ENCODE measurements around the gene CERK.

Gene CERK

DNA sequence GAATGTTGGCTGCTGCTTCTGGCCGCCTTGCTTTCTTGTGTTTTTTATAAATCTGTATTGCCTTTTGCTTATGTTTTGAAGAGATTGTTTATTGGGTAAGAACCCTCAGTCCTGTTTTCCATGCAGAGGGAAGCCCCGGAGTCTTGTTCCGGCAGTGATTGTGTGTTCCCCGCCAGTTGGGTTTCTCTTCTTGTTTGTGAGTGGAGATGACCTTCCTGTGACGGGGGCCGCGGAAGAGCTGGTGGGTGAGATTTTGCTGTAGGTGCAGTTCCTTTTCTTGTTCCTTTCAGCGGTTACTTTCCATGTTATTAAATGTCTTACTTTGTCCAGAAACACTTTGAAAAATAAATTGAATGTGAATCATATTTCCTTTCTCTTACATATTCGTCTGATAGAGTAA, 32.7 kb upstream of the CERK start:
- Mint-ChIP-seq H3K36me3 (ENCODE audit: low read depth) (peaks cover 39% of the 10 kb centered on the region), H3K27ac (peak overlapping the region; percentile 92)
- no peak for DNase-seq

DNA sequence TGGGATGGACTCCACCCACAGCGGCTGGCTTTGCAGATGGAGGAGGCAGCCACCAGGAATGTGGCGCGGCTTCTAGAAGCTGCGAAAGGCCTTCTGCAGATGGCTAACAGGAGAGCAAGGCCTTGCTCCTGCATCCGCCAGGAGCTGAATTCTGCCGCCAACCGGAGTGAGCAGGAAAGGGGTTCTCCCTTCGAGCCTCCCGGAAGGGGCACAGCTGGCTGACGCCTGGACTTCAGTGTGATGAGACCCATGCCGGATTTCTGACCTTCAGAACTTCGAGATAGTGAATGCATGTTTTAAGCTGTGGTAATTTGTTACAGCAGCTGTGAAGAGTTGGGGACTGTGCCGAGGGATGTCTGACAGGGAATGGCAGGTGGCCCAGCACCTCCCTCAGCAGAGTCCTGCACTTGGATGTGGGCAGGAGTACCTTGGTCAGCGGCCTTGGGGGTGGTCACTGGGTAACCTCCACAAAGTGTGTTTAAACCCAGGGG, 32.1 kb upstream of the CERK start:
- Mint-ChIP-seq H3K36me3 (ENCODE audit: low read depth) (peaks cover 41% of the 10 kb centered on the region), H3K9me3 (no peaks in the 10 kb centered on the region), H3K4me1 (ENCODE audit: low read depth) (peaks cover 77% of the 10 kb centered on the region), H3K27me3 (no peaks in the 10 kb centered on the region), H3K4me3 (no peak overlapping the region), H3K27ac (peak overlapping the region; percentile 92)
- DNase-seq, result no peak

More for the DNA sequence above, 32.7 kb upstream of the CERK start:
- Mint-ChIP-seq H3K9me3 (no peaks in the 10 kb centered on the region), H3K27me3 (no peaks in the 10 kb centered on the region), H3K4me1 (ENCODE audit: low read depth) (peaks cover 80% of the 10 kb centered on the region), H3K4me3 (peak overlapping the region; percentile 38)

DNA sequence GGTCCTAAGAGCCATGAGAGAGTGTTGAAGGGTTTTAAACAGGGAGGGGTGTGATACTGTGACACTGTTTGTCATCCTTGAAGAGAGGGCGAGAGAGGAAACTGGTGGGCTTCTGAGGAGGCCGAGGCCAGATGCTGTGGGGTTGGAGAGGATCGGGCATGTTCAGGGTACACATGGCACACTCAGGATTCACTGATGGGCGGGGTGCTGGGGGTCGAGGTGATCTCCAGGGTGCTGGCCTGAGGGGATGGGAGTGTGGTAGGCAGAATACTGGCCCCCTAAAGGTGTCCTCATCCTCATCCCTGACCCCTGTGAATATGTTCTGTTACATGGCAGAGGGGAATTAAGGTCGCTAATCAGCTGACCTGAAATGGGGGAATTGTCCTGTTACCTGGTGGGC, 31.7 kb upstream of the CERK start:
- Mint-ChIP-seq H3K27me3 (no peaks in the 10 kb centered on the region), H3K36me3 (ENCODE audit: low read depth) (peaks cover 46% of the 10 kb centered on the region), H3K4me3 (no peak overlapping the region), H3K9me3 (no peaks in the 10 kb centered on the region), H3K27ac (peak overlapping the region; percentile 92), H3K4me1 (ENCODE audit: low read depth) (peaks cover 77% of the 10 kb centered on the region)
- DNase-seq, result no peak

DNA sequence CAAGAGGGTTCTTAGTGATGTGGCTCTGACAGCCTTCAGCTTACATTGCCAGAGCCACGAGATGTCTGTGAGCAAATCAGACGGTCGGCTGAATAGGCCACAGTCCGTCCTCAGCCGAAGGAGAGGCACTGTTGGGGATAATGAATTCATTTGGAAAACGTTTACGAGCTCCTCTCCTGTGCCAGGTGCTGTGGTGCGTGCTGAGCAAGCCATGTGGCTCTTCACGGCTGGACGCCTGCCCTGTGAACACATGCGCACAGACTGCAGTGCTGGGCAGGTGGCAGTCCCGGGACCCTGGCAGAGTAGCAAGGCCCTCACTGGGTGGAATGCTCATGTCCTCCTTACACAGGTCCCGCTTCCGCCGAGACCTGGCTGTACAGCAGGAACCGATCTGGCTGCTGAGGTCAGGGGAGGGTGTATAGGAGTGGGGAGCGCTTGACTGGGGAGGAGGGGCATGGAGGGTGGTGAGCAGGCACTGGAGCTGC, 31.2 kb upstream of the CERK start:
- H3K36me3 Mint-ChIP-seq (ENCODE audit: low read depth), result peaks cover 49% of the 10 kb centered on the region
- H3K27me3 Mint-ChIP-seq, result no peaks in the 10 kb centered on the region
- no peak for DNase-seq
- peak overlapping the region; percentile 92 for H3K27ac Mint-ChIP-seq
- H3K4me3 Mint-ChIP-seq, result no peak overlapping the region
- no peaks in the 10 kb centered on the region for H3K9me3 Mint-ChIP-seq
- H3K4me1 Mint-ChIP-seq (ENCODE audit: low read depth), result peaks cover 77% of the 10 kb centered on the region

DNA sequence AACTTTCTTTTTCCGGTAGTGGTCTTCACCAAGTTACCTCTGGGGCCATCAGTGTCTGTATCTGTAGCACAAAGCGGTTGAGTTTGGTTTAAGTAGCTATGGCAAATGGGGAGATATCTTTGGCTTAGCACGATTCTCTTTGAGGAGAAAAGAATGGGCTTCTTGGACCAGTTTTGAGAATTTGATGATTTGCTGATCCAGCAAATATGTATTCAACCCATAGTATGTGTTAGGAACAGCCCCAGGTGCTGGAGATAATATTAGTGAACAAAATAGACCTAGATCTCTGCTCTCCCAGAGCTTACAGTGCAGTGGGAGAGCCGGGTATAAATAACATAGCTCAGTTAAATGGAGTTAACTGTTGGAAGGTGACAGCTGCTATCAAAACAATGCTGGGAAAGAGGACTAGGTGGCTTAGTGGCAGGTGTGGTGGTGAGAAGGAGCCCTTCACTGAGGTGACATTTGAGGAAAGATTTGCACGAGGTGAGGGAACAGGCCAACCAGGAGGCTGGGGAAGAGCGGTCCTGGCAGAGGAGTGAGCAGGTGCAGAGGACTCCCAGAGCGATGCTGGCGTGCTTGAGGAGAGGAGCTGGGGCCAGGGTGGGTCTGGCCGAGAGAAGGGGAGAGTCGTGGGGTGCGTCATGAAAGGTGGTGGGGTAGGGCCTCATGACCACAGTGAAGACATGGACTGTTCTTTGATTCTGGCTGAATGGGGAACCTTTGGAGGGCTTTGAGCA, 29.4 kb upstream of the CERK start:
- no peaks in the 10 kb centered on the region for H3K9me3 Mint-ChIP-seq
- no peak overlapping the region for H3K4me3 Mint-ChIP-seq
- DNase-seq, result no peak
- peaks cover 71% of the 10 kb centered on the region for H3K4me1 Mint-ChIP-seq (ENCODE audit: low read depth)
- peak overlapping the region; percentile 81 for H3K27ac Mint-ChIP-seq
- peaks cover 58% of the 10 kb centered on the region for H3K36me3 Mint-ChIP-seq (ENCODE audit: low read depth)
- H3K27me3 Mint-ChIP-seq, result no peaks in the 10 kb centered on the region

DNA sequence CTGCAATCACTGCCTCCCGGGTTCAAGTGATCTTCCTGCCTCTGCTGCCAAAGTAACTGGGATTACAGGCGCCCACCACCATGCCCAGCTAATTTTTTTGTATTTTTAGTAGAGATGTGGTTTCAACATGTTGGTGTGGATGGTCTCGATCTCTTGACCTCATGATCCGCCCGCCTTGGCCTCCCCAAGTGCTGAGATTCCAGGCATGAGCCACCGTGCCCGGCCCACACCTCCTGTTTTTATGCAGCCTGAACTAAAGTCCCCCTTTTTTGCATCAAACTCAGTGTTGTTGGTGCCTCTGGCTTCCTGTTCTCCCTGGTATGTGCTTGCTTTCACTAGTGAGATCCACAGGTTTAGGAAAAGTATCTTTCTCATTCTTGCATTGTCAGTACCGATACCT, 28.6 kb upstream of the CERK start:
- Mint-ChIP-seq H3K4me3 (no peak overlapping the region), H3K9me3 (no peaks in the 10 kb centered on the region), H3K4me1 (ENCODE audit: low read depth) (peaks cover 74% of the 10 kb centered on the region), H3K27me3 (no peaks in the 10 kb centered on the region), H3K36me3 (ENCODE audit: low read depth) (peaks cover 64% of the 10 kb centered on the region), H3K27ac (peak overlapping the region; percentile 81)
- no peak for DNase-seq

DNA sequence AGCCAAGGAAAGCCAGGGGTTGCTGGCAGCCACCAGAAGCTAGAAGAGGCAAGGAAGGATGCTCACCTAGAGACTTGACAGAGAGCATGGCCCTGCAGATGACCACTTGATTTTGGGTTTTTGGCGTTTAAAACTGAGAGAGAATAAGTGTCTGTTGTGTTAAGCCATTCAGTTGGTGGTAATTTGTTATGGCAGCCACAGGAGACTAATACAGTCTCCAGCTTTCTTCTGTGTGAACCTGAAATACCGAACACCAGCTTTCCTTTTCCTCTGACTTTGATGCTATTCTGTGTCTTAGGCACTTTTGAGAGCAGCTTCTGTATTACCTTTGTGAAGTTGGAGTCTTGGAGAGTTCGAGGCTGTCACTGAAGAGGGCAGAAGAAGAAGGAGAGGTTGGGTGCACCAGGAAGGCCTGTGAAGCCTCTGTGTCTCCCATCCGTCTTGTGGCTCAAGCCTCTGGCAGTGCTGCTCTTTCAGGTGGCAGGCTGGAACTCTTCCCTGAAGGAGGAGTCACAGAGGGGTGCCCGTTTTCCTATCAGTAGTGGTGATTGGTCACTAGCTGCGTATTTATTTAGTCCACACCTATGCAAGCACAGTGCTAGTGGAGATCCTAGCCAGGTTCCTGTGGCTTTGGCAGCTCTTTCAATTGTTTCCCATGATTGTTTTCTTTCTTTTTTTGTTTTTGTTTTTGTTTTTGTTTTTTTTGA, 26.9 kb upstream of the CERK start:
- H3K27ac Mint-ChIP-seq, result peak overlapping the region; percentile 99
- no peaks in the 10 kb centered on the region for H3K9me3 Mint-ChIP-seq
- H3K27me3 Mint-ChIP-seq, result no peaks in the 10 kb centered on the region
- no peak for DNase-seq
- peaks cover 71% of the 10 kb centered on the region for H3K36me3 Mint-ChIP-seq (ENCODE audit: low read depth)
- H3K4me1 Mint-ChIP-seq (ENCODE audit: low read depth), result peaks cover 72% of the 10 kb centered on the region
- peak overlapping the region; percentile 100 for H3K4me3 Mint-ChIP-seq

DNA sequence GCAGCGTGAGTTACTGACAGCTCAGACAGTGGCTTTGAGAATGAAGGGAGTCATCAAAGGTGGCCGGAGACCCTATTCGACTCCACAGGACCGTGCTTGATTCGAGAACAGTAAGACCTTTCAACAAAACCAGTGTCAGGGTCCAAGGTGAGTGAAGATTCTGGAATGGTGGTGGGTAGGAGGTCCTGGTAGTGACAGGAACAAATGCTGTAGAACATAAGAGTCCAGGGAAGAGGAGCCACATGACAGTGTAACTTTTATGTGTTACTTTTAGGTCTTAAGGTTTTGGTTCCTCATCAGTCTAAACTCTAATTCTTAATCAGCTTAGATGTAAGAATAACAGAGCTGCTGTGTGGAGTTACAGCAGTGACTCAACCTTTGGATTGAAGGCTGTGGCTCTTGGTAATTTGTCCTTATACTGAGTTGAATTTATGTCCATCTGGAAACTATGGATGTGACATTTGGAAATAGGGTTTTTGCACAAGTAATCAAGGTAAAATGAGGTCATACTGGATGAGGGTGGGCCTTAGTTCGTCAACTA, 26.2 kb upstream of the CERK start:
- H3K36me3 Mint-ChIP-seq (ENCODE audit: low read depth), result peaks cover 69% of the 10 kb centered on the region
- H3K27ac Mint-ChIP-seq, result peak overlapping the region; percentile 99
- no peaks in the 10 kb centered on the region for H3K27me3 Mint-ChIP-seq
- DNase-seq, result no peak
- peak overlapping the region; percentile 100 for H3K4me3 Mint-ChIP-seq
- H3K4me1 Mint-ChIP-seq (ENCODE audit: low read depth), result peaks cover 65% of the 10 kb centered on the region
- no peaks in the 10 kb centered on the region for H3K9me3 Mint-ChIP-seq

DNA sequence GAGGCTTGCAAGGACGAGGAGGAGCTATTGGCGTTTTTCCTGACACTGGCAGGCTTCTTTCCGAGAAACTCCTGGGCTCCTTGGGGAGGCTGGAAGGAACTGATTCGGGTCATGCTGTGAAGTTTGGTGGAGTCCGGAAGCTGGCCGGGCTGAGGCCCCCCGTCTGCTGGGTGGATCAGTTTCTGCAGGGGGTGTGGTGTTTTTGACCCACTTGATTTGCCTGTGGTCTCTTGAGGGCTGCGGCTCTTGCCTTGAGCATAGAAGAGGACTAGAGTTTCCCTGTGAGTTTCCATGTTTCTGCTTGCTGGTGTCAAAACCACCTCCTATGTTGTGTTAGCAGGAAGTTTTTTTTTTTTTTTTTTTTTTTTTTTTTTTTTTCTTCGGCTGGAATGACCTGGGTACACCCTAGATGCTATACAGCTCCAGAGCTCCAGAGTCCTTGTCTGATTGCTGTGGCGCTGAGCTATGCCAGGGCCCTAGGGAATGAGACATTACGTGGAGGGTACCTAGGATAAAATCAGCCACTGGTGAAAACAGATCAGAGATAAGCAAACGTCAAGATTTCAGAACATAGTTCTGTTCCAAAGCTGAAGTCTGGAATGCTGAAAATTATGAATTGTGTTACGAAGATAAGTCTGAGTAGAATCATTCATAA, 25.1 kb upstream of the CERK start:
- H3K36me3 Mint-ChIP-seq (ENCODE audit: low read depth), result peaks cover 74% of the 10 kb centered on the region
- H3K27ac Mint-ChIP-seq, result peak overlapping the region; percentile 99
- peak overlapping the region; percentile 100 for H3K4me3 Mint-ChIP-seq
- H3K27me3 Mint-ChIP-seq, result no peaks in the 10 kb centered on the region
- peaks cover 65% of the 10 kb centered on the region for H3K4me1 Mint-ChIP-seq (ENCODE audit: low read depth)
- DNase-seq, result no peak
- no peaks in the 10 kb centered on the region for H3K9me3 Mint-ChIP-seq

DNA sequence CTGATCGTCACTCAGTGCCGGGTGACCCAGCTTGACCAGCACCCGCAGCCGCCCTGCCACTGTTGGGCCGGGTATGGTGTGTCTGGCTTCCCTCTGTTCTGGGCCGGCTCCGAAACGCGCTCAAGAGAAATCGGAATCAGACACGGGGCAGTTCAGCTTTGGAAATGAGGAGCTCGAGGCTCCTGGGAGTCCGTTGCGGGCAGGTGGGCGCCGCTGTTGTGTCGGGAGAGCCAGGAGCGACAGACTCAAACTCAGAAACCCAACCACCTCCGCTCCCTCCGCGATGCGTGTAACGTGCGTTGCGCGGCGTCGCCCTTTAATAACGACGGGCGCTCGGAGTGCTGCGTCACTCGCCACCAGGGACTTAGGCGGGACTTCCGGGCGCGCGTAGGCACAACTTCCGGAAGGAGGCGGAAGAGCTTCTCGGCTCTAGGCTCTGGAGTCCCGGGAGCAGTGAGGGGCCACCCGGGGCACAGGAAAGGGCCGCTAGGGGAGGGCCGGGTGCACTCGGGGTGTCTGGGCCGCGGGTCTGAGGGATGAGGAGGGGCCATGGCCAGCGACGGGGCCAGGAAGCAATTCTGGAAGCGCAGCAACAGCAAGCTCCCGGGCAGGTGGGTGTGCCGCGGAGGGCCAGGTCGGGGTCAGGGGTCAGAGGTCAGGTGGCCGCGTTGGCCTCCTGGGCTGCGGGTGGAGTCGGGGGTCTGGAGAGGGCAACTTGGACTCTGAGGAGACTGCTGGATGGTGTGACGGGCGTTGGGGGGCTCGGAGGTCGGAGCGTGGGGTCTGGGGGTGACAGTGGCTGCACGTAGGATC, 24.4 kb upstream of the CERK start, which contains the start of gene TBC1D22A:
Gene TBC1D22A, plus strand, starts transcription at position 413 of the 813 bp plus-strand sequence. Its CDS starts 137 bp downstream, at position 550.
- H3K4me3 Mint-ChIP-seq, result peak within 1 kb of the TSS; percentile 100
- no peaks in the 10 kb centered on the region for H3K9me3 Mint-ChIP-seq
- peaks cover 69% of the 10 kb centered on the region for H3K36me3 Mint-ChIP-seq (ENCODE audit: low read depth)
- DNase-seq, result peak; percentile 97
- peak within 1 kb of the TSS; percentile 99 for H3K27ac Mint-ChIP-seq
- H3K27me3 Mint-ChIP-seq, result no peaks in the 10 kb centered on the region
- peaks cover 59% of the 10 kb centered on the region for H3K4me1 Mint-ChIP-seq (ENCODE audit: low read depth)

DNA sequence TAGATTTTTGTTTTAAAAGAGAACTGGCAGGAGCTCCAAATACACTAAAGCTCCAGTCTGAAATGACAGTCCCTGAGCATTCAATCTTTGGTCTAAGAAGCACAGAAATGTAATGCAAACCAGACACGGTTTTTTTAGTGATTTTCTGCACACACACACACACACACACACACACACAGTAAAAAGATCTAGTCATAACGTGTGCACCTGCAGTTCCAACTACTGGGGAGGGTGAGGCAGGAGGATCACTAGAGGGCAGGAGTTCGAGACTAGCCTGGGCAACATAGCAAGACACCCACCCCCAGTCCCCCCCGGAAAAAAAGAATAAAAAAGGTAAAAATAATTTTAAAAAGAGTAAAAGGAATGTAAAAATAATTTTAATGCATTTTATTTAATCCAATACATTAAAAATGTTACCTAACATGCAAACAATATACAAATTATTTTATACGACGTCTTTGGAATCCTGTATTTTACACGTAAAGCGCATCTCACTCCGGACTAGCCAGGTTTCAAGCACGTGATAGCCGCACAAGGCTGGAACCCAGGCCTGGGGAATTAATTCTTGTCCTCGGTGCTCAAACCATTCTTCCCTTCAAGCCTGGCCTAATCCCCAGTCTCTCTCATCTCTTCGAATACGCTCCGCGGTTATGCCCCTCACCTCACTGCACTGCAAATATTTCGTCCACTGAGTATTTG, 23.6 kb upstream of the CERK start:
- Mint-ChIP-seq H3K4me3 (peak overlapping the region; percentile 100), H3K27ac (peak overlapping the region; percentile 99), H3K36me3 (ENCODE audit: low read depth) (peaks cover 65% of the 10 kb centered on the region), H3K4me1 (ENCODE audit: low read depth) (peaks cover 51% of the 10 kb centered on the region), H3K9me3 (peaks cover under 1% of the 10 kb centered on the region), H3K27me3 (no peaks in the 10 kb centered on the region)
- DNase-seq, result no peak

DNA sequence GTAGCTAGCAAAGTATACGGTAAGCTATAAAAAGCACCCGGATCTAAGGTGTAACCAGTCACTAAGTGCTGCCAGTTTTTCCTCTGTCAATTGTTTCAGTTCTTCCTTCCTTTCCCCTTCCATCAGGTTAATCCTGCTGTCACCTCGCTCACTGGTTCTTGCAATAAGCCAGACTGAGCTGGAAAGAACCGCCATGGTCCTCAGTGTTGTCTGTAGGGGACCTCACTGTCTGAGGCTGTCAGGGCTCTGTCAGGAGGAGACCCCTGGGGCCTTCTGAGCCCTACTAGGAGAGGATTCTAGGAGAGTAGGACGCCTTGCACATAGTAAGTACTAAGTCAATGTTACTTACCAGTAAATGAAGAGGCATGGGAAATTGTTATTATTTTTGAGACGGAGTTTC, 23.0 kb upstream of the CERK start:
- H3K4me1 Mint-ChIP-seq (ENCODE audit: low read depth), result peaks cover 49% of the 10 kb centered on the region

DNA sequence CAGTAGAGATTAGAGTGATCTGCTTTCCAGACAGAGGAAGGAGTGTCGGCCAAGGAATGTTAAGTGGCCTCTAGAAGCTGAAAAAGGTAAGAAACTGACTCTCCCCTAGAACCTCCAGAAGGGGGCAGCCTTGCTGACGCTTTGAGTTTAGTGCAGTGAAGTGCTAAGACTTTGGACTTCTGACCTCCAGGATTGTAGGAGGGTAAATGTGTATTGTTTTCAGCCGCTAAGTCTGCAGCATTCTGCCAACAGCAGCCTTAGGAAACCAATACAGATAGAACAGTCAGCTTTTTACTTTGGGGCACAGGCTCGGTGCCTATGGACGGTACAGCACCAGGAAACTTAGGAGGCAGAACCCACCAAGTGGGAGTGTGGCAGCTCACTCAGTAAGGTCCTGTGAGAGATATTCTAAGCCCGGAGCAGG, 20.8 kb upstream of the CERK start:
- no peak for DNase-seq
- peaks cover 44% of the 10 kb centered on the region for H3K4me1 Mint-ChIP-seq (ENCODE audit: low read depth)
- peaks cover 52% of the 10 kb centered on the region for H3K36me3 Mint-ChIP-seq (ENCODE audit: low read depth)
- no peak overlapping the region for H3K4me3 Mint-ChIP-seq
- peaks cover 5% of the 10 kb centered on the region for H3K9me3 Mint-ChIP-seq
- H3K27me3 Mint-ChIP-seq, result no peaks in the 10 kb centered on the region
- H3K27ac Mint-ChIP-seq, result peak overlapping the region; percentile 42

More for the DNA sequence above, 23.0 kb upstream of the CERK start:
- DNase-seq, result no peak
- H3K27ac Mint-ChIP-seq, result peak overlapping the region; percentile 89
- peaks cover 66% of the 10 kb centered on the region for H3K36me3 Mint-ChIP-seq (ENCODE audit: low read depth)
- H3K9me3 Mint-ChIP-seq, result peaks cover 5% of the 10 kb centered on the region
- H3K27me3 Mint-ChIP-seq, result no peaks in the 10 kb centered on the region
- H3K4me3 Mint-ChIP-seq, result peak overlapping the region; percentile 100
